Fibroblast of the aortic adventitia (primary cell): Measurements from ENCODE around the gene PTGES3. TPM values are rescaled to one million over a fixed set of nuclear protein-coding genes. Genes with fewer than 3 reads are reported as not detected.

Source experiments
- DNase-seq: peaks from one replicate; pipeline ENCODE4 v3.0.0-alpha.2; 2010; ENCODE audit warnings: low read depth
- H3K4me3 ChIP-seq: 2 replicates; pipeline ENCODE4 v1.5.1; 2011; ENCODE audit warnings: low read depth, mild to moderate bottlenecking, control low read depth, low read length, moderate library complexity
- total RNA-seq: library from RNA; depleted of rRNA; stranded (reverse); fragments of >200 nt; gene quantifications from 2 replicates; pipeline ENCODE4 v1.2.3, GENCODE V29; 2012; ENCODE audit warnings: low replicate concordance
- TF ChIP-seq, protein P1 (sequence below): IDR thresholded peaks from 2 replicates; pipeline ENCODE4 v1.5.1; 2011; ENCODE audit warnings: mild to moderate bottlenecking, low read length, control low read depth, inconsistent platforms; ENCODE audit not compliant: insufficient read depth

PTGES3 gene
- total RNA-seq, 1 donor: 129 TPM

DNA sequence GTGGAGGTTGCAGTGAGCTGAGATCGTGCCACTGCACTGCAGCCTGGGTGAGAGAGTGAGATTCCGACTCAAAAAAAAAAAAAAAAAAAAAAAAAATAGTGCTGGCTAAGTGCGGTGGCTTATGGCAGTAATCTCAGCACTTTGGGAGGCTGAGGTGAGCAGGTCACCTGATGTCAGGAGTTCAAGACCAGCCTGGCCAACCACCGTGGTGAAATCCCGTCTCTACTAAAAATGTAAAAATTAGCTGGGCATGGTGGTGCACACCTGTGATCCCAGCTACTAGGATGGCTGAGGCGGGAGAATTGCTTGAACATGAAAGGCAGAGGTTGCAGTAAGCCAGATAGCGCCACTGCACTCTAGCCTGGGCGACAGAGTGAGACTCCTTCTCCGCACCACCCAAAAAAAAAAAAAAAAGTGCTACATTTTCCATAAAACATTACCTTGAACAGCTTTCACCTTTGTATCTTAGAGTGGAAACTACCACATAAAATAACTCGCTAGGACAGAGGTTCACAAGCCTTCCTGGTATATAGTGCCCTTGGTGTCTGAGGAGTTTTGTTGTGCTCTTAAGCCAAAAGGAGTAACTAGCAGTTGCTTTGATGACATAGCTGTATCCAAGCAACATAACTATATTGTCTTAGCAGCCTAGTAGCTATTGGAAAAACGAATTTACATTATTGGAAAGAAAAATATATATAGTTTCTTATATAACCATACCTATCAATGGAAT lies 11.1 kb downstream of the PTGES3 start:
- TF ChIP-seq, protein P1, sequence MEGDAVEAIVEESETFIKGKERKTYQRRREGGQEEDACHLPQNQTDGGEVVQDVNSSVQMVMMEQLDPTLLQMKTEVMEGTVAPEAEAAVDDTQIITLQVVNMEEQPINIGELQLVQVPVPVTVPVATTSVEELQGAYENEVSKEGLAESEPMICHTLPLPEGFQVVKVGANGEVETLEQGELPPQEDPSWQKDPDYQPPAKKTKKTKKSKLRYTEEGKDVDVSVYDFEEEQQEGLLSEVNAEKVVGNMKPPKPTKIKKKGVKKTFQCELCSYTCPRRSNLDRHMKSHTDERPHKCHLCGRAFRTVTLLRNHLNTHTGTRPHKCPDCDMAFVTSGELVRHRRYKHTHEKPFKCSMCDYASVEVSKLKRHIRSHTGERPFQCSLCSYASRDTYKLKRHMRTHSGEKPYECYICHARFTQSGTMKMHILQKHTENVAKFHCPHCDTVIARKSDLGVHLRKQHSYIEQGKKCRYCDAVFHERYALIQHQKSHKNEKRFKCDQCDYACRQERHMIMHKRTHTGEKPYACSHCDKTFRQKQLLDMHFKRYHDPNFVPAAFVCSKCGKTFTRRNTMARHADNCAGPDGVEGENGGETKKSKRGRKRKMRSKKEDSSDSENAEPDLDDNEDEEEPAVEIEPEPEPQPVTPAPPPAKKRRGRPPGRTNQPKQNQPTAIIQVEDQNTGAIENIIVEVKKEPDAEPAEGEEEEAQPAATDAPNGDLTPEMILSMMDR: no peak
- H3K4me3 ChIP-seq: no peak overlapping the region
- DNase-seq: no peak

DNA sequence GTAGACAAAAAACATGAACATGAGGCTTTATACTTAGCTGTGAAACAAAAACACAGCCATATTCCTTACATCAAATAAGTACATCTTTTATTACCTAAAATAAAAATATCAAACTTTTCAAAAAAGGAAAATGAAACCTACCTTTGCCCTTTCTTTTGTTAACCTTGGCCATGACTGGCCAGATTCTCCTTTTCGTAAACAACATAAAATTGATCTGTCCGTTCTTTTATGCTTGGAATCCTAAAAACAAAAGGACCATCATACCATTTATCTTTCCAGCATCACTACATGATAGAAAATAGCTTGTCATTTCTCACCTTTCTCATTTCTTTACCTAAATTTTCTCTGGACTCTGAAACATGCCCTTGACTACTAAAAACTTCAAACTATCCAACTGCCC lies 16.5 kb downstream of the PTGES3 start:
- H3K4me3 ChIP-seq: no peak overlapping the region
- TF ChIP-seq, protein P1: no peak
- DNase-seq: no peak

DNA sequence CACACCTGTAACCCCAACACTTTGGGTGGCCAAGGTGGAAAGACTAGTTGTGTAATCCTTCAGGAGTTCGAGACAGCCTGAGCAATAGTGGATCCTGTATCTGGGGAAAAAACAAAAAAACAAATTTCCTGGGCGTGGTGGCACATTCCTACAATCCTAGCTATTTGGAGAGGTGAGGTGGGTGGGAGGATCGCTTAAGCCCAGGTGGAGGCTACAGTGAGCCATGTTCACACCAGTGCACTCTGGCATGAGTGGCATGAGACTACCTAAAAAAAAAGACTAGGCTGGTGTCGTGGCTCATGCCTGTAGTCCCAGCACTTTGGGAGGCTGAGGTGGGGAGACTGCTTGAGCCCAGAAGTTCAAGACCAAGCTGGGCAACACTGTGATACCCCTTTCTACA lies 17.2 kb downstream of the PTGES3 start:
- no peak for DNase-seq
- TF ChIP-seq, protein P1: no peak
- H3K4me3 ChIP-seq: no peak overlapping the region

DNA sequence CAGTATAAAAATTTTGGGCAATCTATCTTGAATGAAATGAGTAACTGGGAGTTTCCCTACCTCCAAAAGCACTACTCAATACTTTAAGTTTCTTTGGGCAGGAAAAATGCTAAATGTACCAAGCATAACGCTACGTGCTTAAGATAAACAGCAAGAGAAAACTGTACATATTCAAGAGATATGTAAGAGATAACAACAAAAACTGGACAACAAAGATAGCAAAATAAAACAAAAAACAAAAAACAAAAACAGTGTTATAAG lies 20.0 kb downstream of the PTGES3 start:
- DNase-seq: no peak
- no peak overlapping the region for H3K4me3 ChIP-seq
- TF ChIP-seq, protein P1: no peak

DNA sequence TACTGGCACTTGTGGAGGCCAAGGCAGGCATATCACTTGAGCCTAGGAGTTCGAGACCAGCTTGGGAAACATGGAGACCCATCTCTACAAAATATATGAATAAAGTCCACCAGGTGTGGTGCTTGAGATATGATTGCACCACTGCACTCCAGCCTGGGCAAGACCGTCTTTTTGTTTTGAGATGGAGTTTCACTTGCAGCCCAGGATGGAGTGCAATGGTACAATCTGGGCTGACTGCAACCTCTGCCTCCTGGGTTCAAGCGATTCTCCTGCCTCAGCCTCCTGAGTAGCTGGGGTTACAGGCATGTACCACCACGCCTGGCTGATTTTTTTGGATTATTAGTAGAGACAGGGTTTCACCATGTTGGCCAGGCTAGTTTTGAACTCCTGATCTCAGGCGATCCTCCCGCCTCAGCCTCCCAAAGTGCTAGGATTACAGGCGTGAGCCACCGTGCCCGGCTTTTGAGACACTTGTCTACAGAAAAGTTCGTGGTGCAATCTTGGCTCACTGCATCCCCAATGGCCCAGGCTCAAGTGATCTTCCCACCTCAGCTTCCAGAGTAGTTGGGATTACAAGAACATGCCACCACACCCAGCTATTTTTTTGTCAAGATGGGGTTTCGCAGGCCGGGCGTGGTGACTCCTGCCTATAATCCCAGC lies 26.0 kb downstream of the PTGES3 start:
- TF ChIP-seq, protein P1: no peak
- no peak overlapping the region for H3K4me3 ChIP-seq
- no peak for DNase-seq

DNA sequence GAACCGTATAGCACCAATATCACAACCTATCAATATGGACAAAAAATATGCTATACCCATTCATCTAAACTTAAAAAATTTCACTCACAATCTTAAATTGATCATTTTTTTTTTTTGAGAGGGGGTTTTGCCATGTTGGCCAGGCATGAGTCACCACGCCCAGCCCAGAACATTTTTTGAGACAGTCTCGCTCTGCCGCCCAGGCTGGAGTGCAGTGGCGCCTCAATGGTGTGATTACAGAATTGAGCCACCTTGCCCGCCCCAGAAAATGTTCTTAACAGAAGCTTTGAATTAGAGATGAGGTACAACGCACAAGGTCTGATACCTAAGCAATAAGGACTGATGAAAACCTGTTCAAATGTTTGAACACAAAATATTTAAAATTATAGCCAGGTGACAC lies 26.5 kb downstream of the PTGES3 start:
- TF ChIP-seq, protein P1: no peak
- no peak overlapping the region for H3K4me3 ChIP-seq
- DNase-seq: no peak
